T-helper 2 cell (primary cell): Measurements from ENCODE around the gene TNFAIP8L2.
"Not testable (repeated sequence)": the region's sequence is repeated elsewhere in the genome, so short reads cannot be mapped to it uniquely, and the experiment has no call there.

Experiments
- DNase-seq, 5 experiments: peaks; one replicate each; pipeline versions ENCODE4 v3.0.0 to v3.0.0-alpha.2; 2012 to 2022

TNFAIP8L2 gene

DNA sequence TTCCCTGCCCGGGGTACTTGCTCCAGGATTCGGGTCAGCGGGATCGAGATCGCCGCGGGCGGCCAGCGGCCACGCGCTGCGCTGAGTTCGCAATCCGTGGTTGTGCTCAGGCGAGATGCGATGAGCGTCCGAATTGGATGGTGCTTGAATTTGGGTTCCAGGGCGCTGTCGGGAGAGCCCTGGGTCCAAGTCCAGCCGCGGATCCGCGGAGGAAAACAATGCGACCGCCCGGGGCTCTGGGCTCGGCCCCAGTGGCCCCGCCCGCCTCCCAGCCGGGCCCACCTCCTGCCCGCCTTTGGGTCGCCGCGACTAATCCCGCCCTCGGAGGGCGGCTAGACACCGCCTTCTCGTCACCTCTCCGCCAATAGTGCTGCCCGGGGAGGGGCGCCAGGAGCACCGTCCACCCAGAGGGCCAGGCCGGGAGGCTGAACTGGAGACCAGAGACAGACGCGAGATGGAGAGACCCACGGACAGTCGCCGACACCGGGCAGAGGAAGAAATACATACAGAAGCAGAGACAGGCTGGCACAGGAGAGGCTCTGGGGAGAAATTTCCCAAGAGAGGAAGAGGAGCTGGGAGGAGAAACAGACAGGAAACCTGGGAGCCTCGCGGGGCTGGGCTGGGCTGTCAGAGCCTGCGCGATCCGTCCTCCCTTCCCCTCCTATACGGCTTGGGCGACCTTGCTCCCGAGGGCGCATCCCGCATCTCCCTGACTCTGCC, 9.9 kb upstream of the TNFAIP8L2 start, which contains the start of gene SEMA6C:
TSS of gene SEMA6C (minus strand) at position 220 of the 720 bp plus-strand sequence. CDS start 4,010 bp downstream, outside the sequence.
- peak; percentile 72 to 85 (median 82) for DNase-seq

DNA sequence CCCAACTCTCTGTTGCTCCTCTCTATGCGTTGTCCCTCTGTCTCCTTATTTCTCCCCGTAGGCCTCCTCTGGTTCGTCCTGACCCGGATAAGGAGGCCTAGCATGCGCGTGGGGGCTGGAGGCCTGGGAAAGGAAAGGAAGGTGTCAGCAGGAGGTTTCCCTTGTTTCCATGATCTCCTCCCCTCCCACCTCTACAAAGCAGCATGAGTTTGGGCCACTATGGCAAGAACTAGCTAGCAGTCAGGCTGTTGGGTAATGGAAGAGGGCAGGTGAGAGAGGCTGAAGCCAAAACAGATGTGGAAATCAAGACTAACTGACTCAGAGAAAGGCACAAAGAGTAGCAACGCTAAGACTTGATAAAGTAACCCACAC, 9.3 kb upstream of the TNFAIP8L2 start:
- no peak for DNase-seq

DNA sequence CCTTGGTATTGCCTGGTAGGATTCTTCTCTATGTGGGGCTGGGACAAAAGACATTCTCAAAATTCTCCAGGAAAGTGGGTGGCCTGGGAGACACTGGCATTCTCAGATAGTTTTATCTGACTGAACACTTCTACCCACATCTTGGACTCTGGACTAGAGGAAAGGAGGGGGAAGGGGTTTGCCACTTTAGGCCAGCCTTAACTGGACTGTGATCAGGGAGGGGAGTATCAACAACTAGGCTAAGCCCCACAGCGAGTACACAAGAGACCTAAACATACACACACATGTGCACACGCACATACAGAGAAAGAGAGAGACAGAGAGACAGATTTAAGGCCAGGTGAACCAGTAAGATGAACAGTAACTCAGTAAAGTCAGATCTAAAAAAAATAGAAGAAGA, 8.8 kb upstream of the TNFAIP8L2 start:
- no peak for DNase-seq

DNA sequence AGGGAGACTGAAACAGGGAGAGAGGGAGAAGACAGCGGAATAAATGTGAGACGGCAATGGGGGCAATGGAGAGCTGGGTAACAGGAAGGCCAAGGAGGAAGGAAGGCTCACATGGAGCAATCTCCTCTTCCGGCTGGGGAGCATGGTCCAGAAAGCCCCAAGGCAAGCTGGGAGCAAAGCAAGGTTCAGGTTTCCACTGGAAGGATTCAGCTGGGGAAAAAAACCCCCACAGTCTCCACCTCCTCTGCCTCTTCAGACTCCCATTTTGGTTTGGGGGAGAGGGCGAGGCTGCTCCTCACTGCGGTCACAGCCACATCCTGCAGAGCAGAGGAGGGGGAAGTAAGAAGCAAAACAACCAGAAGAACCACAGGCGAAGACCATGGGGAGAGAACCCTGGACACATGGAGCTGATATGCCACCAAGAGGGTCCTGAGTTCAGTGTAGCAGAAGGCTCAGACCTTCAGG, 650 bp downstream of the TNFAIP8L2 start:
- peak in 4 of 5 experiments; percentile 28 to 91 (median 62) for DNase-seq

DNA sequence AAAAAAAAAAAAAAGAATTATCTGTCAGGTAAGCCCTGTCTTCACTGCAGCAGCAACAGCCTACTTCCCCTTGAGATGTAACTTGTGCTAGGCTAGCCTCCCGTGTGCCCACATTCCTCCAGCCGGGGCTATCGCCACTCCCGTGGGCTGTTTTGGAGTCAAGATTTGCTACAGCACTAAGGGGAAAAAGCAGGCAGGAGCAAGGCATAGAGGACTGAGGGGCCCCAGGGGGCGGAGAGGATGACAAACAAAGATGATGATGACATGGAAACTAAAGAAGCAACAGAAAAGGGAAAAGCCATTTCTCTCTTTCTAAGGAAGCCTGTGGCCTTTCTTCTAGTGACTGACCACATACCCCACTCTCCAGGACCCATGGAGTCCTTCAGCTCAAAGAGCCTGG, 1.9 kb downstream of the TNFAIP8L2 start:
- DNase-seq, result peak in 1 of 5 experiments; percentile 24

DNA sequence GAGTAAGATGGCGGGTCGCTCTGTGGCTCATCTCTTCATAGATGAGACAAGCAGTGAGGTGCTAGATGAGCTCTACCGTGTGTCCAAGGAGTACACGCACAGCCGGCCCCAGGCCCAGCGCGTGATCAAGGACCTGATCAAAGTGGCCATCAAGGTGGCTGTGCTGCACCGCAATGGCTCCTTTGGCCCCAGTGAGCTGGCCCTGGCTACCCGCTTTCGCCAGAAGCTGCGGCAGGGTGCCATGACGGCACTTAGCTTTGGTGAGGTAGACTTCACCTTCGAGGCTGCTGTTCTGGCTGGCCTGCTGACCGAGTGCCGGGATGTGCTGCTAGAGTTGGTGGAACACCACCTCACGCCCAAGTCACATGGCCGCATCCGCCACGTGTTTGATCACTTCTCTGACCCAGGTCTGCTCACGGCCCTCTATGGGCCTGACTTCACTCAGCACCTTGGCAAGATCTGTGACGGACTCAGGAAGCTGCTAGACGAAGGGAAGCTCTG, 2.4 kb downstream of the TNFAIP8L2 start:
- DNase-seq, result no peak

DNA sequence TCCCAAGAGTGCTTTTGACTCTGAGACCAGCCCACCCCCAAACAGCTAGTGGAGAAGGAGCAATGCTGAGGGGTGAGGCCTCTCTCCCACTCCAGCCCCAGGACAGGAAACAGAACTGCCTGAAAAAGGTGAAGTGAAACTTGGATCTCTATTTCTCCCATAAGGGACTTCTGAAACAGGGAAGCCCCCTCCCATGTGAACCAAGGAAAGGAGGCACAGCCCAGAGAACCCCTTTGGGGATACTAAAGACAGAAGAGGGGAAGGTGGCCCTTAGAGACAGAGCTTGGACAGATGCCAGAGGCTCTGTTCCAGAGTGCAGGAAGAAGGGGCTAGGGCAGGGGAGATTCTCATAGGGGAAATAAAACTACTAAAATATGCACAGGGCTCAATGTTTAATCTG, 2.9 kb downstream of the TNFAIP8L2 start:
- no peak for DNase-seq

DNA sequence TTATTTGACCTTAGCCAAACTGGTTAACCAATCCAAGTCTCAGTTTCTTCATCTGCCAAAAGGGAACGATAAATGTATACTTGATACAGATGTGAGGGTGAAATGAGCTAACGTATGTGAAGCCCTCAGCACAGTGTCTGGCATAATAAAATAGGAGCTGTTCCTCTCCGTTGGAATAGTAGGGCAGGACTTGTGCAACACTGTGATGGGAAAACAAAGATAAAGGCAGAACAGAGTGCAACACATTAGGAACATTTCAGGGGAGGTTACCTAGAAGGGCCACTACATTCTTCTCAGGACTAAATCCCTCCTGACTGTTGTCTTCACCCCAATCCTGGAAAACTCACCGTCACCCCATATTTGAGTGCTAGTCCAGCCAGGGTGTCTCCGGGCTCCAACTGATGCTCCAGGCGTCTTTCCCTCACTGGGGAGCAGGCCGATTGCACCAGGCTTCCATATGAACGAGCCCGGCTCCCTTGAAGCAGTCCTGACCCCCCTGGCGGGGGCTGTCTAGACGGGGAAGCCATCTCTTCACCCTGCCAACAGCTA, 8.4 kb downstream of the TNFAIP8L2 start:
- DNase-seq, result no peak

DNA sequence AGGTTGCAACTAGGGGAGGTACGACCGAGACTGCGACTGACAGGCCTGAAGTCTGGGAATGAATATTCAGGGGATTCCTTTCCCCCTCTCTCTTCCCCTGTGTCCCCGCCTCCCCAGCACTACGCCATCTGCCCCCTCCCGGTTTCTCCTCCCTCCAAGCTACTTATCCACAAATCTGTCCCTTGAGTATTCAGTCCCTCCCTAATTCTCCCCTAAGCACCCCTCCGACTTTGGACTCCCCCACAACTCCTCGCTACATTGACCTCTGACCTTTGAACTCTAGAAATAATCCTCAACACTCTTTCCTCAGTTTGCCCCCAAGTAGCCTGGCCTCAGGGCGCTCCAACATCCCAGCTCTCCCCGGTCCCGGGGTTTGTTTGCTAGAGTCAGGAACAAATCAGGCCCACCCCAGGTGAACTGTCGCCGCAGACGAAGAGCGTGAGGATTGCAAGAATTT, 8.9 kb downstream of the TNFAIP8L2 start:
- DNase-seq, result no peak

DNA sequence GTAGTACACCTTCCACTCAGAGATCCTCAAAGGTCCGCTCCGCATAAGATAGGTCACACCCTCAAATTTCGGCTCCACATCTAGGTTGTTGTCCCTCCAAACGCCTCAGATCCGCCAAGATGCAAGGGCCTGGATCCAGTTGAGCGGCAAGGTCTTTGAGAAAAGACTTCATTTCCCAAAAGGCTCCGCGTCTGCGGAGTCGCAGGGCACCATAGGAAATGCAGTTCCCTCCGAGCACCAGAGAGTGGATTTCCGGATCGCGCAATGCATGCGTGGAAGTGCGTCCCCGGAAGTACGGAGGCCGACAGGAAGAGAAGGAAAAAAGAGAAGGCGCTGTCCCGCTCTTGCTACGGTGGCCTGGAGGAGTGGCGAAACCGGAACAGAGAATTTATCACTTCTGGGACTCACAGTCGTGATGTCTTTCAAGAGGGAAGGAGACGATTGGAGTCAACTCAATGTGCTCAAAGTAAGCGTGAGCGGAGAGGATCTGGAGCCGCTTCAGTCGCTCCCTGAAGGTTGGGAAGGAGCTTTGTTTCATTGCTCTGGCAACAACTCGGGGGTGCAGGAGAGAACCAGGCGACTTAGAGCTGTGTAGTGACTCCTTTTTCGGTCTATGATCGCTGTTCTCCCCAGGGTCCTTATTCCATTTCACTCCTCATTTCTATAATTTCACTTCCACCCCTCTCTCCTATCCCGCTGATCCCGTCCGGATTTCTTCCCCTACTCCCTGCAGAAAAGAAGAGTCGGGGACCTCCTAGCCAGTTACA, 9.5 kb downstream of the TNFAIP8L2 start, which contains the start of the genes LYSMD1 and SCNM1:
TSS of gene LYSMD1 (minus strand) at position 165 of the 767 bp plus-strand sequence. CDS start 644 bp downstream, outside the sequence.
TSS of gene SCNM1 (plus strand) at position 407 of the 767 bp plus-strand sequence. CDS start at position 416, 9 bp downstream.
- DNase-seq, result peak; percentile 85 to 100 (median 94)

DNA sequence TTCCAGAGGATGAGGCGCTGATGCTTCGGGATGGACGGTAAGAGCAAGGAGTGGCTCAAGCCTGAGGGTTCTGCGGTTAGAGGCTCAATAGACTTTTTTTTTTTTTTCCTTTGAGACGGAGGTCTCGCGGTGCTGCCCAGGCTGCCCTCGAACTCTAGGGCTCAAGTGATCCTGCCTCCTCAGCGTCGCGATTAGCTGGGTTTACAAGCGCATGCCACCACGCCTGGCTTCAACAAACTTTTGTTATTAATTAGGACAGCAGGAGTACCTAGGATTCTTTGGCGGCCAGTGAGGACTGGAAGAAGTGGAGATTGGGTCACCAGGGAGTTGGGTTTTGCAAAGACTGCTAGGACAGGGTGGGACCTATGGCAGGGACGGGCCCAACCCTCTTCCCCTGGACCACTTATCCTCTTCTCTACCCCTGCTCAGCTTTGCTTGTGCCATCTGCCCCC, 10.1 kb downstream of the TNFAIP8L2 start:
- peak in 1 of 5 experiments; percentile 46 for DNase-seq

DNA sequence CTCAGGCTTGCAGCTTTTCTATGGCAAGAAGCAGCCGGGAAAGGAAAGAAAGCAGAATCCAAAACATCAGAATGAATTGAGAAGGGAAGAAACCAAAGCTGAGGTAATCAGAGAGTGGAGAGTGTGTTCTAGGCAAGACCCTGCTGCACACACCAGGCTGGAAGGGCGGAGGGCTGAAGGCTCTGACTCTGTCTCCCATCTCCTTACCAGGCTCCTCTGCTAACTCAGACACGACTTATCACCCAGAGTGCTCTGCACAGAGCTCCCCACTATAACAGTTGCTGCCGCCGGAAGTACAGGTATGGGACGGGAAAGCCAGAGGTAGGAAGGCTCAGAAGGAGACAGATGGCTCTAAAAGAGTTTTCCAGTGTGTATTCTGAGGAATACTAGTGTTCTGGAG, 10.7 kb downstream of the TNFAIP8L2 start:
- no peak for DNase-seq

DNA sequence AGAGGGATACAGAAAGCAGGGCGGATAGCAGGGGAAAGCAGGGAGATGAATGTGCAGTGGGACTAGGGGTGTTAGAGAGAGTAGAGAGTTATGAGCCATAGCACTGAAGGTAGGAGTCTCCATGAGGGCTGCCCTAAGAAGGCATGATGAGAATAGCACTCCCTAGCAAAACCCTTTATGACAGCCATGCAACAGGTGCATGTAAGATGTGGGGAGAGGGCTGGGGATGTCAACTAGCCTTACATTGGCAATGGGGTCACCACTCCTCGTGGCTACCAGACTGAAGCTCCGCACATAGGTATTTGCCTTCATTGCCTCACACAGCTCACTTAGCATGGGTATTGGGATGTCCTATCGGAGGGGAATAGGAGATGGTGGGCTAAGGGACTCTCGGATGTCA, 14.7 kb downstream of the TNFAIP8L2 start:
- no peak for DNase-seq

DNA sequence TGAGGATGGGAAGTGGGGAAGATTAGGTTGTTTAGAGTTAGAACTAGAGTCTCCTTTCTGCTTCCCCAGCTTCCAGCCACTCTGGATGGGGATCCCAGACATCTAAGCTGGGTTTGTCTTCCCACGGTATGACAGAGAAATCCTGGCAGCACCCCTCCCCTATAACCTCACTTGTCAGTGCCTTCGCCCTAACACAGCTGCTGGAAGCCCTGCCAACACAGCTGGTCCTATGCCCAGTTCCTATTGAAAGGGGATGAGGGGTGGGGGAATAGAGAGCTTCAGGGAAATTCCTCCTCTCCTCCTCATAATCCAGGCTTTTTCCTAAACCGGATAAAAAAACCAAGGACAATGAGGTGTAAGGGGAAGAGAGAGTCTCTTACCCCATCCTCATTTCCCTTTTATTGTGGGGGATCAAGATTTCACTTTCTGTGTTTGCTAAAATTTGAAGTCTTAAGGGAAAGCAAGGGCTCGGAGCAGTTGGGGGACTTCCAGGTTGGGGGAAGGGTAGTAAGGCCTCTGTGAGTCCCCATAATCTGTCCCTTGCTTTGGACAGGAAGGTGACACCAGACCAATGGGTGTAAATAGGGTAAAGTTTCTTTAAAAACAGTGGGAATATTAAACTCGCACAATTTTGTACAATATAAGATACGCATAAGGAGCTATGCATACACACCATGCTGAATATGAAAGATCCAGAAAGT, 18.7 kb downstream of the TNFAIP8L2 start:
- no peak for DNase-seq

DNA sequence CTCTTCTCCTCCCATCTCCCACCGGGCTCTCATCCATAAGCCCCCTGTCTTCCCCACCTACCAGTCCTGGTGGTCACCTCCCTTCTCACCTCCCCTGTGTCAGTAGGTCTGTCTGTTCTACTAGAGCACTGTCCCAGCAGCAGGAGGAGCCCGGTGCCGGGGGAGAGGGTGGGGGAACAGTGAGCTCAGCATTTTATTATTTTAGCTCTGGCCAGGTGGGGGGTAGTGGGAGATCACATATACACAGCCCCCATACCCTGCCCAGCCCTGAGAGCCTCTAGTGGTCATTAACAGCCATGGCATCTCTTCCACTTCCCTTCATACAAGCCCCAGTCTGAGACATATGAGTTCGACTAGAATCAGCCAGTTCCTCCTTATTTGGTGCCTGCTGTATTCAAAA, 19.4 kb downstream of the TNFAIP8L2 start, which contains the start of gene TMOD4:
TSS of gene TMOD4 (minus strand) at position 119 of the 400 bp plus-strand sequence. CDS start 1,106 bp downstream, outside the sequence.
- DNase-seq, result peak in 1 of 5 experiments; percentile 29

DNA sequence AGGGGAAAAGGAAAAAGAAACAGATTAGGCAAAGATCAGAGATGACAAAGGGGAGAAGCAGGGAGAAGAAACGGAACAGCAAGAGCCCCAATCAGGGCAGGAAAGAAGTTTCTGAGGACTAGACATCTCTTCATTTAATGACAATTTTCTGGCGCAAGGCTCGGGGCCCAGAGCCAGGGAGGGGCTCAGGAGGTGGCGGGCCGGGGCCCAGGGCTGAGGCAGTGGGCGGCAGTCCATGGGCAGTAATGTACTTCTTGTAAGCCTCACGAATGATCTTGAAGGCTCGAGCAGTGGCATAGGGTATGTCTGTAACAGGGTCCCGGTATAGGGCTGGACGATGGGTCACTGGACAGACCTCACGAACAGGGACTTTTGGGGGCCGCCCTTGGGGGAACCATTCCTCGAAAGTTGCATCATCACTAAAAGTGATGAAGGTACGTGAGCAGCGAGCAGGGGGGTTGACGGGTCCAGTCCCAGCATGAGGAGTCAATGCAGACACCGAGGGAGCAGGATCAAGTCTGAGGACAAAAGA, 20.1 kb downstream of the TNFAIP8L2 start:
- DNase-seq, result no peak

DNA sequence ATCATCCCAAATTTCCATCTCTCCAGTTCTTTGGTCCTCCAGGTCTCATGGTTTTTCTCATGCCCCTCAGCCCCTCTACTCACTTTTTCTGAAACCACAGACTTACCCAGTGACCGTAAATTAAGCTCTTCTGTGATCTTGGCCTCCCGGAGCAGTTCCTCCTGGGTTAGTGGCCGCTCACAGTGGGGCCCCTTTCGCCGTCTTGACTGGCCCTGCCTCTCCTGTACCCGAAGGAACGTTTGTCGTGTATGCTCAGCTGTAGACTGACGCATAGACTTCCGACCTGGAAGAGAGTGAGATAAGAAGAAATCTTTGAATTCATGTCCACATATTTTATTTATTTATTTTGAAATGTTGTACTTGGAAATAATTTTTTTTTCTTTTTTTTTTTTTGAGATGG, 27.8 kb downstream of the TNFAIP8L2 start:
- no peak for DNase-seq

DNA sequence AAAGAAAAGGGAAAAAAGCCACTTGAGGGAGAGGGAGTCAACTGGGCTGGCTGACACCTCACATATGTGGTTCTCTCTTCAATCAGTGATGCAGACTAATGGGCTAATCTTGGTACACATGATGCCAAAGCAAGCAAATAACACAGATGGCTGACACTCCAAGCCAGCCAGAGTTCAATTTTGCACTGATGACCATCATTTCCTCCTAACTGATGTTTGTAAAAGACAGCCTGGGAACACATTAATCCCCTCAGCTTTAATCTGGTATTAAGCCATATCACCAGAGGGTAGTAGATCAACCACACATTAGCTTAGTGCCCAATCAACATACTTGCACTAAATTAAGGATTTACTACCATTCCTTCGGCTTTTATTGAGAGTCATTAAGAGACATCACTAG, 30.8 kb downstream of the TNFAIP8L2 start:
- no peak for DNase-seq

DNA sequence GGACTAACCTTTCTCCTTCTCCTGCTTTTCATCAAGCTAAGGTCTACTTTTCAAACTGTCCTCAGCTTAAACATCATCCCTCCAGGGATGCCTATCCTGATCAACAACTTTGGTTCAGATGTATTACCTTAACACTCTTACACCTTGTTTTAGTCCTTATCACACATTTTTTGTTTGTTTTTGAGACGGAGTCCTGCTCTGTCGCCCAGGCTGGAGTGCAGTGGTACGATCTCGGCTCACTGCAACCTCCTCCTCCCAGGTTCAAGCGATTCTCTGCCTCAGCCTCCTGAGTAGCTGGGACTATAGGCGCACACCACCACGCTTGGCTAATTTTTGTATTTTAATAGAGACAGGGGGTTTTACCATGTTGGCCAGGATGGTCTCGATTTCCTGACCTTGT, 32.2 kb downstream of the TNFAIP8L2 start:
- DNase-seq, result not testable (repeated sequence)

DNA sequence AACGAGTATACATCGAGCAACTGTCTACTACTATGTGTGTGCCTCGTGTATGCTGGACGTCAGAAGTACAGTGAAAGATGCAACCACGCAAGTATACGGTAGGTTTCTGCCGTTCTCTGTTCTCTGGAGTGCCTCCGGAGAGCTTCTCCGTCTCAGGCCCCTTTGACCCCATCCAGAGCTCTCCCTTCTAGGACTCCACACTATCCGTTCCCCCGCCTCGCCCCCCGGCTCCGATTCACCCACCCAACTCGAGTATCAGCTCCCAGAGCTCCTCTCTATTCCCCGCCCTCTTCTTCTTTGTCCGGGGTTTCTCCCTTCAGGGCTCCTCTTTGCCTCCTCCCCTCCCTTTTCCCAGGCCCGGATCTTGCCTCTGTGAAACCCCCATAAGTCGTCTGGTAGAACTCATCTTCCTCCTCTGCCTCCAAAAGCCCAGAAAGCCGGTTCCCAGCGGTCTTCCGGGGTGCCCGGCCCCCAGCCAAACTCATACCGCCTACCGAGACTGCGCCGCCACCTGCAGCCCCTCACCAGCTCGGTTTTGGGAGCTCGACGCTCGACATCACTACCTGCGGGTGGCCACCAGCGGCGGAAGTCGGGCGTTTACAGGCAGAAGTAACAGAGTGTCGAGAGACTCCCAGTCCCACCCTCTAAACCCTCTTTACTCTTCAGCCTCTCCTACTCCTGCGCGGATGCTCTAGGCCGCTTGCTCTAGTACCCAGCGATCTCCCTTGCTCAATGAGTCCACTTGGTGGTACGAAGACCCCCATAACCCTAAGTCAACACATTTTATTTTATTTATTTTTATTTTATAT, 33.4 kb downstream of the TNFAIP8L2 start, which contains the start of gene VPS72:
TSS of gene VPS72 (minus strand) at position 561 of the 809 bp plus-strand sequence. CDS start at position 485, 76 bp downstream.
- peak; percentile 68 to 96 (median 78) for DNase-seq

DNA sequence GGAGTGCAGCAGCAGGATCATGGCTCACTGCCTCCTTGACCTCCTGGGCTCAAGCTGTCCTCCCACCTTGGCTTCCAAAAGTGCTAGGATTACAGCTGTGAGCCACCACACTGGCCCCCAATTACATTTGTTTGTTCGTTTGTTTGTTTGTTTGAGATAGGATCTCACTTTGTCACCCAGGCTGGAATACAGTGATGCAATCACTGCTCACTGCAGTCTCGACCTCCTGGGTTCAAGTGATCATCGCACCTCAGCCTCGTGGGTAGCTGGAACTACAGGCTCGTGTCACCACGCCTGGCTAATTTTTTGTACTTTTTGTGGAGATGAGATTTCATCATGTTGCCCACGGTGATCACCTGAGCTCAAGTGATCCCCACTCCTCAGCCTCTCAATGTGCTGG, 35.6 kb downstream of the TNFAIP8L2 start:
- DNase-seq, result no peak
